ENCODE data around the gene CACNA1B. TPM values are rescaled to one million over a fixed set of nuclear protein-coding genes. Genes with fewer than 3 reads are reported as not detected.
"Not testable (repeated sequence)": the region's sequence is repeated elsewhere in the genome, so short reads cannot be mapped to it uniquely, and the experiment has no call there.

The CACNA1B gene
- total and polyA plus RNA-seq, 10 donors = under 0.01 to 0.09 (median 0.04) TPM; not detected in 4

- H3K4me3 ChIP-seq; H3K4me1 ChIP-seq; intact Hi-C loops (cut with DNase I; ENCODE audit: low total_unique reads); H3K36me3 ChIP-seq; H3K9me3 ChIP-seq; H3K27me3 ChIP-seq (replicated peaks in 1 of 7); H3K27ac ChIP-seq: not testable (repeated sequence)
- WGBS, 5 donors = 78 to 94% (median 78%) methylated on average over 4 of the region's 4 CpGs
- peak; percentile 2 for DNase-seq
Observed at GRCh38 chr9:138129318-138129717, 251.7 kb downstream of the CACNA1B start.

GRCh38 chr9:138132946-138133705, 255.5 kb downstream of the CACNA1B start:
- H3K9me3 ChIP-seq; intact Hi-C loops (cut with DNase I; ENCODE audit: low total_unique reads): not testable (repeated sequence)
- 79 to 86% (median 83%) methylated on average over 15 of the region's 15 CpGs for WGBS, 5 donors

GRCh38 chr9:138134581-138134980, 257.0 kb downstream of the CACNA1B start:
- H3K9me3 ChIP-seq; H3K4me3 ChIP-seq; H3K36me3 ChIP-seq; H3K27ac ChIP-seq; H3K27me3 ChIP-seq (replicated peaks in 1 of 7); intact Hi-C loops (cut with DNase I; ENCODE audit: low total_unique reads); H3K4me1 ChIP-seq: not testable (repeated sequence)
- DNase-seq = peak; percentile 39
- 79 to 85% (median 83%) methylated on average over 2 to 4 of the region's 4 CpGs; no CpG with 5 or more reads in 1 of the 5 donors for WGBS, 5 donors

More at GRCh38 chr9:138132946-138133705, 255.5 kb downstream of the CACNA1B start:
- DNase-seq = peak; percentile 14
- H3K4me3 ChIP-seq; H3K27ac ChIP-seq; H3K36me3 ChIP-seq; H3K27me3 ChIP-seq (replicated peaks in 1 of 7); H3K4me1 ChIP-seq: not testable (repeated sequence)

GRCh38 chr9:138139096-138139495, 261.5 kb downstream of the CACNA1B start:
- H3K4me1 ChIP-seq; H3K36me3 ChIP-seq; H3K27ac ChIP-seq; H3K9me3 ChIP-seq; intact Hi-C loops (cut with DNase I; ENCODE audit: low total_unique reads); DNase-seq; H3K27me3 ChIP-seq (replicated peaks in 1 of 7); H3K4me3 ChIP-seq: not testable (repeated sequence)
- WGBS, 5 donors = 82 to 95% (median 93%) methylated on average over 3 to 14 of the region's 14 CpGs

- H3K9me3 ChIP-seq; H3K27ac ChIP-seq; H3K4me3 ChIP-seq; H3K27me3 ChIP-seq (replicated peaks in 1 of 7); H3K36me3 ChIP-seq; intact Hi-C loops (cut with DNase I; ENCODE audit: low total_unique reads); H3K4me1 ChIP-seq; DNase-seq: not testable (repeated sequence)
- WGBS, 5 donors = 86 to 92% (median 91%) methylated on average over 10 to 15 of the region's 15 CpGs
Observed at GRCh38 chr9:138140980-138141379, 263.4 kb downstream of the CACNA1B start.

- H3K27ac ChIP-seq; H3K27me3 ChIP-seq (replicated peaks in 1 of 7); H3K9me3 ChIP-seq; intact Hi-C loops (cut with DNase I; ENCODE audit: low total_unique reads); H3K4me3 ChIP-seq; H3K4me1 ChIP-seq; DNase-seq; H3K36me3 ChIP-seq: not testable (repeated sequence)
- WGBS, 5 donors = 71 to 89% (median 81%) methylated on average over 3 to 11 of the region's 11 CpGs
Observed at GRCh38 chr9:138142528-138143244, 265.1 kb downstream of the CACNA1B start.

- H3K36me3 ChIP-seq; H3K9me3 ChIP-seq; H3K4me1 ChIP-seq; DNase-seq; H3K27me3 ChIP-seq (replicated peaks in 1 of 7); intact Hi-C loops (cut with DNase I; ENCODE audit: low total_unique reads); H3K27ac ChIP-seq; H3K4me3 ChIP-seq: not testable (repeated sequence)
- 62 to 86% (median 79%) methylated on average over 4 to 7 of the region's 7 CpGs for WGBS, 5 donors
Observed at GRCh38 chr9:138143491-138143890, 265.9 kb downstream of the CACNA1B start.

All from spleen (tissue), 11 donors.